ENCODE data around the gene TMTC2.
"Not testable (repeated sequence)": the region's sequence is repeated elsewhere in the genome, so short reads cannot be mapped to it uniquely, and the experiment has no call there.

Gene TMTC2

GRCh38 chr12:82793751-82794281 lies 107.1 kb downstream of the TMTC2 start:
- no peak for DNase-seq

- no peak for DNase-seq
Measured at GRCh38 chr12:82797480-82797879, 110.8 kb downstream of the TMTC2 start.

GRCh38 chr12:82800185-82800584 lies 113.5 kb downstream of the TMTC2 start:
- DNase-seq: no peak

- no peak for DNase-seq
Measured at GRCh38 chr12:82801951-82802610, 115.4 kb downstream of the TMTC2 start.

GRCh38 chr12:82803201-82803600 lies 116.5 kb downstream of the TMTC2 start:
- no peak for DNase-seq

GRCh38 chr12:82804601-82805000 lies 117.9 kb downstream of the TMTC2 start:
- DNase-seq: no peak

GRCh38 chr12:82805004-82805403 lies 118.3 kb downstream of the TMTC2 start:
- not testable (repeated sequence) for DNase-seq

- DNase-seq: no peak
Measured at GRCh38 chr12:82805812-82806497, 119.2 kb downstream of the TMTC2 start.

- no peak for DNase-seq
Measured at GRCh38 chr12:82807132-82807737, 120.5 kb downstream of the TMTC2 start.

GRCh38 chr12:82810568-82810967 lies 123.9 kb downstream of the TMTC2 start:
- DNase-seq: no peak

GRCh38 chr12:82817368-82817767 lies 130.7 kb downstream of the TMTC2 start:
- no peak for DNase-seq

GRCh38 chr12:82818271-82819035 lies 131.7 kb downstream of the TMTC2 start:
- no peak for DNase-seq

- no peak for DNase-seq
Measured at GRCh38 chr12:82826505-82826904, 139.8 kb downstream of the TMTC2 start.

- no peak for DNase-seq
Measured at GRCh38 chr12:82832096-82832495, 145.4 kb downstream of the TMTC2 start.

- DNase-seq: no peak
Measured at GRCh38 chr12:82832981-82833380, 146.3 kb downstream of the TMTC2 start.

GRCh38 chr12:82833481-82833880 lies 146.8 kb downstream of the TMTC2 start:
- no peak for DNase-seq

- no peak for DNase-seq
Measured at GRCh38 chr12:82835217-82835616, 148.5 kb downstream of the TMTC2 start.

- no peak for DNase-seq
Measured at GRCh38 chr12:82838131-82838551, 151.4 kb downstream of the TMTC2 start.

- DNase-seq: no peak
Measured at GRCh38 chr12:82838827-82839226, 152.1 kb downstream of the TMTC2 start.

- DNase-seq: no peak
Measured at GRCh38 chr12:82839796-82840195, 153.1 kb downstream of the TMTC2 start.

GRCh38 chr12:82841487-82841904 lies 154.8 kb downstream of the TMTC2 start:
- DNase-seq: no peak

GRCh38 chr12:82842480-82842879 lies 155.8 kb downstream of the TMTC2 start:
- DNase-seq: no peak

GRCh38 chr12:82845076-82845475 lies 158.4 kb downstream of the TMTC2 start:
- DNase-seq: not testable (repeated sequence)

Data from T-helper 9 cell (primary cell).